ENCODE results near the gene FHL2. TPM values are rescaled to one million over a fixed set of nuclear protein-coding genes. Genes with fewer than 3 reads are reported as not detected.

Gene FHL2
- total and polyA plus RNA-seq, 2 donors (not counting 3 experiments of a cell fraction or from before 2014, with no cell fraction given): 197 to 491 TPM

DNA sequence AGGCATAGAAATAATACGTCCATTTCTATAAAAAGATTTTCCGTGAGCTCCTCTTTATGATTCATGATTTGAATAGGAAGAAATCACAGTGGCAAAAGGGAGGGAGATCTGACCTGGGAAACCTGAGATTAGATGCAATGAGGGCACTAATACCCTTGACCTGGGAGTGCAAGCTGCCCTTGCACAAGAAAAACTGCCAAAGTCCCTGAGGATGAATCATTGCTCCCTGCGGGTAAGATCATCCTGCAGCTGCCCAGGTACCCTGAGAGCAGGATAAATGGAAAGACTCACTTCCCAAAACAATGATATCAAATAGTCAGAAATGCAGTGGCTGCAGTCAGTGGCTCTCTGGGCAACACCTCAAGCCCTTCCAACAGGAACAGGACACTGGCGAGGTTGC, 11.6 kb downstream of the FHL2 start:
- no peak for TF ChIP-seq POLR2A (IDR thresholded peaks at IDR 0.05; ENCODE audit: low read depth, low read length)
- peak; percentile 26 for TF ChIP-seq POLR2AphosphoS5 (IDR thresholded peaks at IDR 0.05; ENCODE audit: insufficient read depth, low read depth, low read length)
- TF ChIP-seq, protein P1, sequence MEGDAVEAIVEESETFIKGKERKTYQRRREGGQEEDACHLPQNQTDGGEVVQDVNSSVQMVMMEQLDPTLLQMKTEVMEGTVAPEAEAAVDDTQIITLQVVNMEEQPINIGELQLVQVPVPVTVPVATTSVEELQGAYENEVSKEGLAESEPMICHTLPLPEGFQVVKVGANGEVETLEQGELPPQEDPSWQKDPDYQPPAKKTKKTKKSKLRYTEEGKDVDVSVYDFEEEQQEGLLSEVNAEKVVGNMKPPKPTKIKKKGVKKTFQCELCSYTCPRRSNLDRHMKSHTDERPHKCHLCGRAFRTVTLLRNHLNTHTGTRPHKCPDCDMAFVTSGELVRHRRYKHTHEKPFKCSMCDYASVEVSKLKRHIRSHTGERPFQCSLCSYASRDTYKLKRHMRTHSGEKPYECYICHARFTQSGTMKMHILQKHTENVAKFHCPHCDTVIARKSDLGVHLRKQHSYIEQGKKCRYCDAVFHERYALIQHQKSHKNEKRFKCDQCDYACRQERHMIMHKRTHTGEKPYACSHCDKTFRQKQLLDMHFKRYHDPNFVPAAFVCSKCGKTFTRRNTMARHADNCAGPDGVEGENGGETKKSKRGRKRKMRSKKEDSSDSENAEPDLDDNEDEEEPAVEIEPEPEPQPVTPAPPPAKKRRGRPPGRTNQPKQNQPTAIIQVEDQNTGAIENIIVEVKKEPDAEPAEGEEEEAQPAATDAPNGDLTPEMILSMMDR (IDR thresholded peaks at IDR 0.05; ENCODE audit: extremely low read depth in 1 of 2, insufficient read depth in 1 of 2, low read depth in 1 of 2, low read length in 2 of 2): no peak
- peak; percentile 49 for TF ChIP-seq GATA2 (IDR thresholded peaks at IDR 0.05; ENCODE audit: insufficient read depth, insufficient read length, low read depth, low read length)
- TF ChIP-seq FOS (IDR thresholded peaks at IDR 0.05; ENCODE audit: borderline replicate concordance, insufficient read depth, low read length): peak; percentile 66
- peak; percentile 3 for TF ChIP-seq JUN (IDR thresholded peaks at IDR 0.05; ENCODE audit: borderline replicate concordance, insufficient read depth, insufficient read length, low read depth)
- H3K27ac ChIP-seq (ENCODE audit: insufficient read depth, low read depth, low read length): peak overlapping the region; percentile 92
- intact Hi-C loops (cut with micrococcal nuclease) (no loop called here), dilution Hi-C loops (cut with MboI; ENCODE audit: extremely low pct_ligation_motif_present, low sequenced_read_pairs) (no loop called here)
- H3K4me3 ChIP-seq (replicated peaks in 1 of 3; ENCODE audit: insufficient read depth in 1 of 3, low read depth in 1 of 3, low read length in 3 of 3): no peak overlapping the region
- H3K4me2 ChIP-seq (ENCODE audit: insufficient read depth, low read length): peak overlapping the region; percentile 25
- BruUV-seq (replicated peaks): no TSS peak
- no peaks in the 10 kb centered on the region for H3K9me3 ChIP-seq (replicated peaks; ENCODE audit: control insufficient read depth, insufficient read depth, low read length)
- peak; percentile 46 for FAIRE-seq
- H3K9me1 ChIP-seq (replicated peaks; ENCODE audit: control insufficient read depth, extremely low read depth, insufficient read depth, low read length): no peaks in the 10 kb centered on the region
- CTCF ChIA-PET: interaction anchor here (1.6 kb wide), 1 partner anchor 23 kb away, joined by 3 read pairs; no protein-coding TSS in a partner anchor
- H3K9ac ChIP-seq (replicated peaks; ENCODE audit: extremely low read depth, insufficient read depth, low read length): peak overlapping the region; percentile 25
- H3K36me3 ChIP-seq (ENCODE audit: control insufficient read depth in 2 of 2, extremely low read depth in 1 of 2, insufficient read depth in 2 of 2, low read length in 2 of 2): peaks cover 32 to 36% of the 10 kb centered on the region in 2 experiments
- H3K79me2 ChIP-seq (ENCODE audit: control insufficient read depth, insufficient read depth, low read length): peaks cover 87% of the 10 kb centered on the region
- POLR2A ChIA-PET: interaction anchor here (1.2 to 1.3 kb wide), 2 partner anchors 17 to 58 kb away, joined by 3 to 4 read pairs; no protein-coding TSS in a partner anchor
- peaks cover 61% of the 10 kb centered on the region for H3K4me1 ChIP-seq (ENCODE audit: control insufficient read depth, extremely low read depth, insufficient read depth, low read length)
- H4K20me1 ChIP-seq (replicated peaks; ENCODE audit: control insufficient read depth, extremely low read depth, insufficient read depth, low read length): no peaks in the 10 kb centered on the region
- no peaks in the 10 kb centered on the region for H3K27me3 ChIP-seq (ENCODE audit: control insufficient read depth in 2 of 2, insufficient read depth in 2 of 2, low read length in 2 of 2)
- peak; percentile 59 for DNase-seq (ENCODE audit: low read depth, low spot score)
- H2AFZ ChIP-seq (ENCODE audit: low read depth, low read length): no peak overlapping the region

Data from endothelial cell of umbilical vein (primary cell).